Tongue (tissue), 2 donors: ENCODE measurements around the gene BEST4. TPM values are rescaled to one million over a fixed set of nuclear protein-coding genes. Genes with fewer than 3 reads are reported as not detected.
"Not testable (repeated sequence)": the region's sequence is repeated elsewhere in the genome, so short reads cannot be mapped to it uniquely, and the experiment has no call there.

ENCODE experiments used
- DNase-seq: peaks from one replicate; pipeline ENCODE4 v3.0.0-alpha.2; 2015
- total RNA-seq: library from RNA; depleted of rRNA; stranded (reverse); fragments of >200 nt; gene quantifications from one replicate; pipeline ENCODE4 v1.2.3, GENCODE V29; 2014

The BEST4 gene
- total RNA-seq, 1 donor from 2014 or later, result 0.21 TPM

GRCh38 chr1:44819196-44819607 lies 31.2 kb upstream of the BEST4 start:
- DNase-seq, result no peak

GRCh38 chr1:44817771-44818495 lies 30.0 kb upstream of the BEST4 start:
- DNase-seq, result no peak

DNA sequence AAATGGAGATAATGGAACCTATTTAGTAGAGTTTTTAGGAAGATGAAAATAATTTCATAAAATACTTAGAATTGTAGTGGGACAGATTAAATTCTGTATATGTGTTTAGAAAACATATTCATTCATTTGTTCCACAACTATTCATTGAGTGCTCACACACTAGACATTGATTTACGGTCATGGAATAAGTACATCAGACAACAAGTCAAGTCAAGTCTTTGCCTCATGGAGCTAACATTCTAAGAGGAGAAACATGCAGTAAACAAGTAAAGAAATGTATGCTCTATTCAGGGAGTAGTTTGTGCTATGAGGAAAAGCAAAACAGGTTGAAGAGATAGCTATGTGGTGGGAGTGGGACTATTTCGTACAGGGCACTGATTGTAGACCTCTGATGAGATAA lies 29.3 kb upstream of the BEST4 start:
- no peak for DNase-seq

DNA sequence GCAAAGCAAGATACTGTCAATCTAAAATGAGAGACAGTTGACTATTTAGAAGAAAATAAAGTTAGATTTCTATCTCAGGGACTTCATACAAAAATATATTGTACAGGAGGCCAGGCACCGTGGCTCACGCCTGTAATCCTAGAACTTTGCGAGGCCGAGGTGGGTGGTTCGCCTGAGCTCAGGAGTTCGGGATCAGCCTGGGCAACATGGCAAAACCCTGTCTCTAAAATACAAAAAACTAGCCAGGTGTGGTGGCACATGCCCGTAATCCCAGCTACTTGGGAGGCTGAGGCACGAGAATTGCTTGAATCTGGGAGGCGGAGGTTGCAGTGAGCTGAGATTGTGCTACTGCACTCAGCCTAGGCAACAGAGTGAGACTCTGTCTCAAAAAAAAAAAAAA lies 28.0 kb upstream of the BEST4 start:
- not testable (repeated sequence) for DNase-seq

GRCh38 chr1:44812822-44813543 lies 25.0 kb upstream of the BEST4 start:
- DNase-seq, result no peak

- no peak for DNase-seq
These were observed 23.3 kb upstream of the BEST4 start for GRCh38 chr1:44811234-44811633.

DNA sequence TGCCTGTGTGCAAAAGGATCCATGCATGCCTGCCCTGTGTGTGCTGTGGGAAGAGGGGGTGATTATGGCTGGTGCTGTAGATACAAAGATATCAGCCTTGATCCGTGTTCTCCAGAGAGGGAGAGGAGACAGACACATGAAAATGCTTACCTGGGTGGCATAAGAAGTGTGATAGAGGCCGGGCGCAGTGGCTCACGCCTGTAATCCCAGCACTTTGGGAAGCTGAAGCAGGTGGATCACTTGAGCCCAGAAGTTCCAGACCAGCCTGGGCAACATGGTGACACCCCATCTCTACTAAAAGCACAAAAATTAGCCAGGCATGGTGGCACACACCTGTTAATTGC lies 22.8 kb upstream of the BEST4 start:
- DNase-seq, result not testable (repeated sequence)

GRCh38 chr1:44810101-44810761 lies 22.3 kb upstream of the BEST4 start:
- DNase-seq, result no peak

GRCh38 chr1:44808938-44809917 lies 21.3 kb upstream of the BEST4 start:
- peak; percentile 50 for DNase-seq

GRCh38 chr1:44808063-44808937 lies 20.3 kb upstream of the BEST4 start, which contains the start of gene BTBD19:
Gene BTBD19, plus strand, starts transcription at chr1:44808523. Its CDS starts 298 bp downstream, at chr1:44808821.
- DNase-seq, result peak; percentile 94

DNA sequence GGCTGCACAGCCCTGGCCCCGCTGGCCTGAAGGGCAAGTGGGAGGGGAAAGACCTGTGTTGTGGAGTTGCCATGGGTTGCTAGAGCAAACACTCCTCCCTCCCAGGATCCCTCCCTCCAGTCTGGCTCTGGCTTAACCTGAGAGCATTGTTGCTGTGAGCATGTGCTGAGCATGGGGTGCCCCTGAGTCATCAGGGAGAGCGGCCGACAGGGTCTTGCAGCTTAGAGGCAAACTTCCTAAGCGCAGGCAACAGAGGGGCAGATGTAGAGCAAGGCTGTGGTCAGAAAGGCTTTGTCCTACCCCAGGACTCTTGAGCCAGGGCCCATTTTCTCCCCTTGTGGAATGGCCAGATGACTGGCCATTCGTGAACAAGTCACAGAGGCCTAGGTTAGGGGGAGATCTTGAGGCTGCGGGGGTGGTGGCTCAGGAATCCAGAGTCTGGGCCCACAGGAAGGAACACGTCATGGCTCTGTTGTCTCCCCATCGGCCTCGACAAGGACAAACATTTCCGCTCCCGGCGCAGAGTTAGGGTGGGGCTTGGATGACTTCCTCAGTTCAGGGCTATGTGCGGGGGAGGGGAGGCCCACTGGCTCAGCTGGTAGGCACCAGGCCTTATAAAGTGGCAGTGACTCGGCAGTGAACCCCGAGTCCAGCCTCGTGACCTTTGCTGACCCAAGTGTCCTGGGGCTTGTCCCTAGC lies 19.5 kb upstream of the BEST4 start:
- peak; percentile 94 for DNase-seq

- DNase-seq, result no peak
These were observed 18.9 kb upstream of the BEST4 start, which contains the start of gene DYNLT4 for GRCh38 chr1:44806704-44807363. Gene DYNLT4, minus strand, starts transcription at chr1:44807351. Its CDS starts 683 bp downstream, at chr1:44806668.

- DNase-seq, result no peak
These were observed 18.2 kb upstream of the BEST4 start for GRCh38 chr1:44806025-44806703.

GRCh38 chr1:44805311-44806024 lies 17.5 kb upstream of the BEST4 start:
- no peak for DNase-seq

DNA sequence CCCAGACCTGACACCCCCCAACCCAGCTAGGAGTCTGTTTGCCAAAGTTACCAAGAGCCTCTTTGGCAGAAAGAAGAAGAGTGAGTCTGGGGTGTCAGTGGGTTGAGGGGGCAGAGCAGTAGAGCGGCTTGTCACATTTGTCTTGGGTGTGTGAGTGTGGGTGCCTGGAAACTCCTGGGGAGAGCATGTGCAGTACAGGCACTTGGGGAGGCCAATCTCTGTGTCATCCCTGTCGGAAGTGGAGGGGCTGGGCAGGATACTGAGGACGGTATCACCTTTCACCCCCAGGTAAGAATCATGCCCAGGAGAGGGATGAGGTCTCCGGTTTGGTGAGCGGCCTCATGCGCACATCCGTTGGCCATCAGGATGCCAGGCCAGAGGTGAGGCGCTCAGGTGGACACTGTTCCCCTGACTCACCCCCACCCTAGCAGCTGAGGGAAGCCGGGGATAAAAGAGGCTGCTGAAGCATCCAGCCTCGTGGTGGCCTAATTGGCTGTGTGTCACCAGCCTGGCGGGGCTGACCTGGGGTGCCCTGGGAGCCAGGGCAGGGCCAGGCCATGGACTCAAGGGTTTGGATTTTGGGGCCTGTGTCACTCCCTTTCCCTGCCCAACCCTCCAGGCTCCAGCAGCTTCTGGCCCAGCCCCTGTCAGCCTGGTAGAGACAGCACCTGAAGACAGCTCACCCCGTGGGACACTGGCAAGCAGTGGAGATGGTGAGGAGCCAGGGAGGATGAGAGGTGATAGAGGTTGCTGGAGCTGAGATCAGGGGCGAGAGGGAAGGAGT lies 15.5 kb upstream of the BEST4 start:
- no peak for DNase-seq

DNA sequence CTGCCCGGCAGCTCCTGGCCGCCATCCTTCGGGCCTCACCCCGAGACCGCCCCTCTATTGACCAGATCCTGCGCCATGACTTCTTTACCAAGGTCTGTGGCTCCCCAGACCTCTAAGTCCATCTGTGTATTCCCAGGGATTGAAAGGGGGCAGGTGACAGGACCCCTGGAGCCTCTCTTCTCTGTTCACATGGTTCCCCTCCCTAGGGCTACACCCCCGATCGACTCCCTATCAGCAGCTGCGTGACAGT lies 15.0 kb upstream of the BEST4 start:
- no peak for DNase-seq

DNA sequence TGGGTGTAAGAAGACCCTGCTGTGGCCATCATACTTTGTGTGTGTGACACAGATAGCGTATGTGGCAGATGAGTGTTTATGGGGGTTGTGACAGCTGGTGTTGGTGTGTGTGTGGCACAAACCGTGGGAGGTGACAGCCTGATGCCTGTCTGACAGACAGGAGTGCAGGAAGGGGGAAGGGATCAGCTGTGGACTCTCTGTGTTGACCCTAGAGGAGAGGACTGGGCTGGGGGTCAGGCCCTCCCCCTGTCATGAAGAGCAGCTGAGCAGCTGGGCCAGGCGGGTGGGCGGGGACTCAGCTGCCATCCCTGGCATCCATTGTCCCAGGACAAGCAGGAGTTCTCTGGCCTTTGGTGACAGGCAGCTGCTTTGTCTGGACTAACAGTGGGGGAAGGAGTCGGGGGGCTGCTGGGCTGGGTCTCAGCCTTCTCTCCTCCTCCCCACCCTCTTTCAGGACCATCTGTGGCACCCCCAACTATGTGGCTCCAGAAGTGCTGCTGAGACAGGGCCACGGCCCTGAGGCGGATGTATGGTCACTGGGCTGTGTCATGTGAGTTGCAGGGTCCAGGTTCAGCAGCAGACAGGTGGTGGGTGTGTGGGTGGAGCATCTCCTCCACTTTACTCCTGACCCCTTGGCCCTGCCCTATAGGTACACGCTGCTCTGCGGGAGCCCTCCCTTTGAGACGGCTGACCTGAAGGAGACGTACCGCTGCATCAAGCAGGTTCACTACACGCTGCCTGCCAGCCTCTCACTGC lies 14.5 kb upstream of the BEST4 start:
- DNase-seq, result peak; percentile 78
